Measurements from ENCODE around the gene KRTAP4-8.
A peak's percentile ranks its signal among the peaks of the same experiment; 100 is the strongest.
"Not testable (repeated sequence)": the region's sequence is repeated elsewhere in the genome, so short reads cannot be mapped to it uniquely, and the experiment has no call there.

The KRTAP4-8 gene

DNA sequence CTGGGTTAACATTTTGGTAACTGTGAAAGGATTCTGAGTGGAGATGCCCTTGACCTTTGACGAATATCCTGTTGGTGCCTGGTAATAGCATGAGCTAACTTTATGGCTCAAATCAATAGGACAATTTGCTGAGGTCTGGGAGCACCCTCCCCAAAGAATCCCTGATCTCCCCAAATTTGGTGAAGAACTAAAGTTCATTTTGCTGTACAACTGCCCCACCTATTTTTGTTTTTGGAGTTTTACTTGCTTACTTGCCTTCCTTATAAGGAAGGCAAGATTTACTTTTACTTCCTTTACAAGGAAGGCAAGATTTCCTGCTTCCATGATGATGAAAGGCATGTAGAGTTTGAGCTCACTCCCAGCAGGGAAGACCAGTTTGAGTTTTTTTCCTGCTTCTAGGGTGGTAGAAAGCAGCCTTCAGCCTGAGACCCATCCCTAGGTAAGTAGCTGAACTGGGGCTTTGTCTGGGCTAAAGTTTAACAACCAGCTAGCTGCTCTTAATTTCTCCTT is 10.1 kb upstream of the KRTAP4-8 start:
- DNase-seq, result no peak

DNA sequence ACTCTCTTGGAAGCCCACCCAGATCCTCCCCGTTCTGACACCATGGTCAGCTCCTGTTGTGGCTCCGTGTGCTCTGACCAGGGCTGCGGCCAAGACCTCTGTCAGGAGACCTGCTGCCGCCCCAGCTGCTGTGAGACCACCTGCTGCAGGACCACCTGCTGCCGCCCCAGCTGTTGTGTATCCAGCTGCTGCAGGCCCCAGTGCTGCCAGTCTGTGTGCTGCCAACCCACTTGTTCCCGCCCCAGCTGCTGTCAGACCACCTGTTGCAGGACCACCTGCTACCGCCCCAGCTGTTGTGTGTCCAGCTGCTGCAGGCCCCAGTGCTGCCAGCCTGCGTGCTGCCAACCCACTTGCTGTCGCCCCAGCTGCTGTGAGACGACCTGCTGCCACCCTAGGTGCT is 7.4 kb upstream of the KRTAP4-8 start, which contains the start of gene KRTAP4-9:
Gene KRTAP4-9, plus strand, starts transcription at position 43 of the 400 bp plus-strand sequence. Its CDS starts 0 bp downstream, at position 43.
- DNase-seq, result not testable (repeated sequence)

DNA sequence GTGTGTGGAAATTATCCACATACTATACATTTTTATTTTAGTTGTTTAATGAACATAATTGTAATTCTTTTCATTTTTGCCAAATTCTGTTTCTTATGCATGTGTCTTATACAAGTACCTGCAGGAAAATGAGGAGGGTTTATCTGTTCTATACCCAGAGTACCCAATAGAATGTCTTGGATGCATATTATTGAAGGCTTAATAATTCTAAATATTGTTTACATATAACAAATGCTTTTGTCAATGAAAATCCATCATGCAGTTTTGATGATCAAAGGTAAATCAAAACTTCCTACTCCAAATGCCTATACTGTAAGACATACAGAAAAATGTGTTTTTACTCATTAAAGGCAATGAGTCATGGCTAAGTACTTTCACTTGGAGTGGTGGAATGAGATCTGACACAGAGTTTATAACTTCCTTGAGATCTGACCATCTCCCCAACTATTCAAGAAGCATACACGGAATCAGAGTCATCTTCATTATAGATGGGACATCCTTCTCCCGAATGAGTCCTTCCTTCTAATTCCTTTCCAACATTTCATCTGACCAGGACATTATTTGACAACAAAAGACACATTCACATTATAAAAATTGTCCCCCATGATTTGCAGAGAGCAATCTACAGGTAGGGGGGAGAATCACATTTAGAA is 6.6 kb upstream of the KRTAP4-8 start:
- DNase-seq, result not testable (repeated sequence)

DNA sequence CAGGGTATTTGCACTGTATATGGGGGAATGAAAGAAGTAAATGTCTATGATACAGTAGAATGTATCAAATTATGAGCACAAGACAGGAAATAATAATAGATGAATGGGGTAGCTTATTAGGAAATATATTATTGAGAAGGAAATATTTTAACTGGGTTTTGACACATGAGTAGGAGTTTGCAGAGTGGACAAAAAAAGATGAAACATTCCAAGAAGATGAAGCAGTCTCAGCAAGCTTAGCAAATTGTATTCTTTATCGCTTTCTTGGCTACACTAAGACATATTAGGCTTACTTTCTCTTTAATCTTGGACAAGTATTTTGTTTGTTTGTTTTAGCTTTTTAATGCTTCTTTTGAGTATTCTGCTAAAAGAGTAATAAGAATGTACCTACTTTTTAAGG is 6.0 kb upstream of the KRTAP4-8 start:
- DNase-seq, result no peak

- DNase-seq, result no peak
These were observed 3.8 kb upstream of the KRTAP4-8 start, which contains the start of gene KRTAP4-16 for GRCh38 chr17:41101586-41102259. Gene KRTAP4-16 (minus strand): TSS chr17:41102209. CDS start chr17:41102209, 0 bp downstream.

- peak; percentile 22 for DNase-seq
These were observed 1.9 kb upstream of the KRTAP4-8 start for GRCh38 chr17:41099682-41100480.

- DNase-seq, result no peak
These were observed 539 bp upstream of the KRTAP4-8 start for GRCh38 chr17:41098481-41098880.

DNA sequence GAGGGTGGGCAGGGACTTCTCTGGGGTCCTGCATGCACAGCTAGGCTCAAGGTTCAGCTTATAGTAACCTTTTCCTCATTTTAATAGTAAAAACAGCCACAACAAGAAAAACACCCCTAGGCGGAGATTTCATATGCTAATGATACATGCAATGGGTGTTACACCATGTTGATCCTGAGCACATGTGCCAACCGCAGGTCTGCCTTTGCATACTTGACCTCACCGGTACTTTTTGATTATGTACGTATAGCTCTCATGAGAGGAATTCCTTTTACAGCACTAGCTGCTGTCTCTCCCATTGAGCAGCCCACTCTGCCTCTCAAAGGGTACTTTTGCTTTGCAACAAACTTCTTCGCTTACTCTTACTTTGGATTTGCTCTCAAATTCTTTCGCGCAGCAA is 1.9 kb downstream of the KRTAP4-8 start:
- DNase-seq, result no peak

- DNase-seq, result not testable (repeated sequence)
These were observed 9.1 kb downstream of the KRTAP4-8 start for GRCh38 chr17:41088760-41089352.

GRCh38 chr17:41084100-41084856 is 13.7 kb downstream of the KRTAP4-8 start, which contains the start of gene KRTAP4-7:
Gene KRTAP4-7 (plus strand): TSS chr17:41084150. CDS start chr17:41084207, 57 bp downstream.
- DNase-seq, result not testable (repeated sequence)

DNA sequence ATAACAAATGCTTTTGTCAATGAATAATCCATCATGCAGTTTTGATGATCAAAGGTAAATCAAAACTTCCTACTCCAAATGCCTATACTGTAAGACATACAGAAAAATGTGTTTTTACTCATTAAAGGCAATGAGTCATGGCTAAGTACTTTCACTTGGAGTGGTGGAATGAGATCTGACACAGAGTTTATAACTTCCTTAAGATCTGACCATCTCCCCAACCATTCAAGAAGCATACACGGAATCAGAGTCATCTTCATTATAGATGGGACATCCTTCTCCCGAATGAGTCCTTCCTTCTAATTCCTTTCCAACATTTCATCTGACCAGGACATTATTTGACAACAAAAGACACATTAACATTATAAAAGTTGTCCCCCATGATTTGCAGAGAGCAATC is 14.5 kb downstream of the KRTAP4-8 start:
- DNase-seq, result not testable (repeated sequence)

DNA sequence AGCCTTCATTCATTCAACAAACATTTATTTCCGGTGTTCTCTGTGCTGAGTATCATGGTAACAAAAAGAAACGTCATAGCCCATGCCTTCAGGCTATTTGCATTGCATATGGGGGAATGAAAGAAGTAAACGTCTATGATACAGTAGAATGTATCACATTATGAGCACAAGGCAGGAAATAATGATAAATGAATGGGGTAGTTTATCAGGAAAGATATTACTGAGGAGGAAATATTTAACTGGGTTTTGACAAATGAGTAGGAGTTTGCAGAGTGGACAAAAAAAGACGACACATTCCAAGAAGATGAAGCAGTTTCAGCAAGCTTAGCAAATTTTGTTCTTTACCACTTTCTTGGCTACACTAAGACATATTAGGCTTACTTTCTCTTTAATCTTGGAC is 15.3 kb downstream of the KRTAP4-8 start:
- no peak for DNase-seq

- no peak for DNase-seq
These were observed 21.2 kb downstream of the KRTAP4-8 start for GRCh38 chr17:41076788-41077187.

DNA sequence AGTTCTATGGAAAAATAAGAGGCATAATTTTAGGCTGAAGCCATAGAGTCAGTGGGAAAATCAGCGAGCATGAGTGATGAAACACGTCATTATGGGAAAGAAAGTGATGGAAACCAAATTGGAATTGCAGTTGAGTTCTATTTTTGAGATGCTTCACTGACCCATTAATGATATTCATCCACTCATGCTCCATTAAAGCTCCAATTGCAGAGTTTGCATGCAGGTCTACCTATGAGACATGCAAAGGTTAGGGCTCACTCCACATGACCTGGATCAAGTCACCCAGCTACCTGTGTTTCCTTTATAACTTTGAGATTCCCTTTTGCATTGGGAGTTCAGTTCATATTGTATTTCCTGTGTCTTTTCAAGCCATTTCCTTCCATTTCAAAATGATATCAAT is 24.3 kb downstream of the KRTAP4-8 start:
- DNase-seq, result no peak

GRCh38 chr17:41071606-41072360 is 26.2 kb downstream of the KRTAP4-8 start:
- no peak for DNase-seq

GRCh38 chr17:41069031-41069430 is 28.9 kb downstream of the KRTAP4-8 start:
- no peak for DNase-seq

- DNase-seq, result no peak
These were observed 30.7 kb downstream of the KRTAP4-8 start for GRCh38 chr17:41067281-41067680.

- no peak for DNase-seq
These were observed 31.9 kb downstream of the KRTAP4-8 start, which contains the start of gene KRTAP2-4 for GRCh38 chr17:41065829-41066624. Gene KRTAP2-4 (minus strand): TSS chr17:41065879. CDS start chr17:41065845, 34 bp downstream.

GRCh38 chr17:41065016-41065689 is 32.8 kb downstream of the KRTAP4-8 start:
- not testable (repeated sequence) for DNase-seq

GRCh38 chr17:41064301-41064700 is 33.6 kb downstream of the KRTAP4-8 start:
- DNase-seq, result no peak
